Keratinocyte (primary cell): Measurements from ENCODE around the gene EVX2. TPM values are rescaled to one million over a fixed set of nuclear protein-coding genes. Genes with fewer than 3 reads are reported as not detected.

Experiments
- DNase-seq: peaks from one replicate; pipeline ENCODE4 v3.0.0-alpha.2; 2011; ENCODE audit warnings: low read depth, missing footprints, low spot score
- FAIRE-seq: peaks from 2 replicates; lab custom pipeline; 2011; peaks lifted over from hg19 to GRCh38; lab: Jason Lieb, UNC
- H2AFZ ChIP-seq: 2 replicates; pipeline ENCODE4 v1.6.0; 2012; ENCODE audit warnings: low read length, control low read depth, inconsistent platforms; ENCODE audit not compliant: control insufficient read depth
- H3K27ac ChIP-seq: 2 replicates; pipeline ENCODE4 v1.5.1; 2011; ENCODE audit warnings: low read length; ENCODE audit not compliant: control insufficient read depth, insufficient read depth
- H3K27me3 ChIP-seq: 3 replicates; pipeline ENCODE4 v1.6.0; 2011; ENCODE audit warnings: low read length; ENCODE audit not compliant: control insufficient read depth, insufficient read depth; ENCODE audit errors: extremely low read depth
- H3K36me3 ChIP-seq, 2 experiments: 2 replicates in 1 of 2; 3 replicates in 1 of 2; pipeline ENCODE4 v1.5.1; 2011; ENCODE audit warnings: low read length in 2 of 2, mild to moderate bottlenecking in 1 of 2; ENCODE audit not compliant: control insufficient read depth in 2 of 2, insufficient read depth in 2 of 2; ENCODE audit errors: extremely low read depth in 1 of 2
- H3K4me1 ChIP-seq: 3 replicates; pipeline ENCODE4 v1.5.1; 2011; ENCODE audit warnings: low read length; ENCODE audit not compliant: control insufficient read depth, insufficient read depth; ENCODE audit errors: extremely low read depth
- H3K4me2 ChIP-seq: 3 replicates; pipeline ENCODE4 v1.6.0; 2011; ENCODE audit warnings: low read depth, low read length; ENCODE audit not compliant: control insufficient read depth, insufficient read depth; ENCODE audit errors: extremely low read depth
- H3K4me3 ChIP-seq, 3 experiments: fragments of 200-600 bp in 1 of 3; sonication (generic) in 1 of 3; 2 replicates in 2 of 3; 3 replicates in 1 of 3; pipeline ENCODE4 v1.5.1; 2011 to 2016; ENCODE audit warnings: low read length in 3 of 3, mild to moderate bottlenecking in 3 of 3, control low read depth in 2 of 3, inconsistent platforms in 1 of 3, low read depth in 1 of 3, mixed read lengths in 1 of 3, mixed run types in 1 of 3, moderate library complexity in 1 of 3; ENCODE audit not compliant: control insufficient read depth in 2 of 3, insufficient read depth in 2 of 3; ENCODE audit errors: extremely low read depth in 1 of 3
- H3K79me2 ChIP-seq: 2 replicates; pipeline ENCODE4 v1.6.0; 2012; ENCODE audit warnings: low read length; ENCODE audit not compliant: control insufficient read depth, insufficient read depth
- H3K9ac ChIP-seq: 3 replicates; pipeline ENCODE4 v1.6.0; 2011; ENCODE audit warnings: low read length; ENCODE audit not compliant: control insufficient read depth, insufficient read depth; ENCODE audit errors: extremely low read depth
- H3K9me1 ChIP-seq: 3 replicates; pipeline ENCODE4 v1.6.0; 2011; ENCODE audit warnings: low read length; ENCODE audit not compliant: control insufficient read depth, insufficient read depth; ENCODE audit errors: extremely low read depth
- H3K9me3 ChIP-seq: 2 replicates; pipeline ENCODE4 v1.5.1; 2012; ENCODE audit warnings: low read depth, low read length; ENCODE audit not compliant: control insufficient read depth
- H4K20me1 ChIP-seq: 3 replicates; pipeline ENCODE4 v1.6.0; 2011; ENCODE audit warnings: low read length; ENCODE audit not compliant: control insufficient read depth, insufficient read depth; ENCODE audit errors: extremely low read depth
- CTCF ChIP-seq, 3 experiments: IDR thresholded peaks in 1 of 3; conservative IDR thresholded peaks in 1 of 3; optimal IDR thresholded peaks in 1 of 3; 2 replicates in 2 of 3; 3 replicates in 1 of 3; pipeline versions ENCODE3 to v1.5.1; 2011; ENCODE audit warnings: low read length in 3 of 3, mild to moderate bottlenecking in 3 of 3, moderate library complexity in 2 of 3, control low read depth in 1 of 3, inconsistent platforms in 1 of 3; ENCODE audit not compliant: insufficient read depth in 2 of 3; ENCODE audit errors: extremely low read depth in 1 of 3
- EZH2 ChIP-seq: IDR thresholded peaks from one replicate; pipeline ENCODE4 v1.6.1; 2012; ENCODE audit warnings: inconsistent platforms, mild to moderate bottlenecking, low read length, moderate library complexity
- dilution Hi-C: fragments of 300-500 bp; cut with MboI; formaldehyde crosslinking; loops from one replicate; pipeline ENCODE4 v1.7.0; 2020; ENCODE audit warnings: low sequenced_read_pairs; ENCODE audit not compliant: extremely low pct_ligation_motif_present
- polyA plus RNA-seq, 5 experiments: library from polyadenylated mRNA; depleted of rRNA in 3 of 5; stranded (reverse) in 3 of 5; stranded (forward) in 1 of 5; unstranded in 1 of 5; fragments of >200 nt; gene quantifications; 1 replicate in 1 of 5; 2 replicates in 3 of 5; 3 replicates in 1 of 5; pipeline versions ENCODE4 v1.2.1 to v1.2.3, GENCODE V29; 2011 to 2012; ENCODE audit warnings: missing spikeins in 2 of 5, low read depth in 1 of 5, low replicate concordance in 1 of 5

Gene EVX2
- polyA plus RNA-seq, 1 donor (not counting 4 experiments of a cell fraction or from before 2014, with no cell fraction given), result not detected

GRCh38 chr2:176095421-176095820, 11.7 kb upstream of the EVX2 start:
- Histone ChIP-seq H3K27me3 (peaks cover 100% of the 10 kb centered on the region), H3K79me2 (no peaks in the 10 kb centered on the region), H3K9me3 (peaks cover 2% of the 10 kb centered on the region), H3K4me2 (no peak overlapping the region), H3K9me1 (no peaks in the 10 kb centered on the region), H3K4me3 (no peak overlapping the region), H3K27ac (no peak overlapping the region), H3K36me3 (no peaks in the 10 kb centered on the region), H3K4me1 (peaks cover 2% of the 10 kb centered on the region), H2AFZ (no peak overlapping the region), H4K20me1 (peaks cover 6% of the 10 kb centered on the region), H3K9ac (no peak overlapping the region)
- TF ChIP-seq CTCF (optimal IDR thresholded peaks at IDR 0.05 in 1 of 3, IDR thresholded peaks at IDR 0.05 in 1 of 3, conservative IDR thresholded peaks at IDR 0.05 in 1 of 3; ENCODE audit: extremely low read depth in 1 of 3, insufficient read depth in 2 of 3, low read length in 3 of 3) (no peak), EZH2 (no peak)
- dilution Hi-C loops, result no loop called here
- DNase-seq (no peak), FAIRE-seq (no peak)

- Histone ChIP-seq H3K4me1 (peaks cover 2% of the 10 kb centered on the region), H3K36me3 (no peaks in the 10 kb centered on the region), H3K9ac (no peak overlapping the region), H3K27ac (no peak overlapping the region), H3K9me1 (no peaks in the 10 kb centered on the region), H2AFZ (no peak overlapping the region), H4K20me1 (peaks cover 6% of the 10 kb centered on the region), H3K9me3 (peaks cover 2% of the 10 kb centered on the region), H3K4me3 (no peak overlapping the region), H3K4me2 (no peak overlapping the region), H3K27me3 (peaks cover 100% of the 10 kb centered on the region), H3K79me2 (no peaks in the 10 kb centered on the region)
- dilution Hi-C loops, result no loop called here
- FAIRE-seq (no peak), DNase-seq (no peak)
- TF ChIP-seq EZH2 (no peak), CTCF (optimal IDR thresholded peaks at IDR 0.05 in 1 of 3, IDR thresholded peaks at IDR 0.05 in 1 of 3, conservative IDR thresholded peaks at IDR 0.05 in 1 of 3; ENCODE audit: extremely low read depth in 1 of 3, insufficient read depth in 2 of 3, low read length in 3 of 3) (no peak)
Measured at GRCh38 chr2:176094349-176094748, 10.6 kb upstream of the EVX2 start.
